Measurements from ENCODE around the gene PPA1. TPM values are rescaled to one million over a fixed set of nuclear protein-coding genes. Genes with fewer than 3 reads are reported as not detected.
"Not testable (repeated sequence)": the region's sequence is repeated elsewhere in the genome, so short reads cannot be mapped to it uniquely, and the experiment has no call there.

PPA1 gene
- total and polyA plus RNA-seq, 4 donors: 66.7 to 222 (median 89.9) TPM

DNA sequence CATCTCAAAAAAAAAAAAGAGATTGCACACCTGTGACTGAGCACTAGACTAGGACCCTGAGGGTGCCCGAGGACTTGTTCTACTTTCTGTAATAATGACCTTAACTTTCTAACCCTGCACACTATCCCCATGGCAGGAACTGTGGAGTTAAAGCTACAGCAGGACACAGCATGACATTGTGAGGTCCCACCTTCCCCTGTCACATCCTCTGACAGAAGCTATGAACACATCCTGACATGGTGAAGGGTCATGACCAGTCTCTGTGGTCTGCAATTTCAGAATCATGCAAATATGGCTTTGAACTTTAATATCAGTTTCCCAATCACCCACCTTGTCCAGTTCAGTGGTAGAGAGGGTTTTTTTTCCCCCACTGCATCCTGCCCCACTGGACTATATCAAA, 44.5 kb downstream of the PPA1 start:
- WGBS, 2 donors: 85 to 88% methylated on average over 1 of the region's 1 CpG
- DNase-seq: no peak
- no peaks in the 10 kb centered on the region for H3K9me3 ChIP-seq (ENCODE audit: control insufficient read depth, low read length)
- H3K27me3 ChIP-seq (ENCODE audit: control insufficient read depth in 1 of 2, insufficient read depth in 2 of 2, low read length in 1 of 2): no peaks in the 10 kb centered on the region
- intact Hi-C loops (cut with DNase I): no loop called here
- H3K4me1 ChIP-seq (ENCODE audit: control insufficient read depth in 1 of 2, insufficient read depth in 2 of 2, low read length in 2 of 2): no peaks in the 10 kb centered on the region
- ATAC-seq (ENCODE audit: low FRiP score): no peak
- H3K36me3 ChIP-seq (ENCODE audit: control insufficient read depth in 1 of 2, insufficient read depth in 2 of 2, low read length in 1 of 2): no peaks in the 10 kb centered on the region
- no peak overlapping the region for H3K4me3 ChIP-seq (ENCODE audit: low read length in 2 of 2)
- no peak overlapping the region for H3K27ac ChIP-seq (ENCODE audit: low read depth in 1 of 2, low read length in 2 of 2)

DNA sequence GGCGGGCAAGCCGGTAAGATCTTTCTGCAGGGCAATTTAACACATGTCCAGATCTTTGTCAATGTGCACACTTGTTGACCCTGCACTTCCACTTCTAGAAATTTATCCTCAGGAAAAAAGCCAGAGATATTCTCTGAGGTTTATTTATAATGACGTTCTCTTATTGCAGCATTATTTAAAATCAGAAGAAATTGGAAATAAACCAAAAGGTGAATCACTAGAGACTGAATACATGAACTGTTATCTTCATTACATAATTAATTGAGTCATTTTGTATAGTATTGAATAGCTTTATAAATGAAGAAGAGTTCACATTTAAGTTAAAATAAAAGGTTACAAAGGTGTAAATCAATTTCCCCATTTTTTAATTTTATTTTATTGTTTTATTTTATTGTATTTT, 46.7 kb downstream of the PPA1 start:
- 79 to 80% methylated on average over 3 of the region's 3 CpGs for WGBS, 2 donors
- DNase-seq (no peak), ATAC-seq (ENCODE audit: low FRiP score) (no peak)
- Histone ChIP-seq H3K4me3 (ENCODE audit: low read length in 2 of 2) (no peak overlapping the region), H3K4me1 (ENCODE audit: control insufficient read depth in 1 of 2, insufficient read depth in 2 of 2, low read length in 2 of 2) (no peaks in the 10 kb centered on the region), H3K9me3 (ENCODE audit: control insufficient read depth, low read length) (no peaks in the 10 kb centered on the region), H3K27ac (ENCODE audit: low read depth in 1 of 2, low read length in 2 of 2) (no peak overlapping the region), H3K36me3 (ENCODE audit: control insufficient read depth in 1 of 2, insufficient read depth in 2 of 2, low read length in 1 of 2) (no peaks in the 10 kb centered on the region), H3K27me3 (ENCODE audit: control insufficient read depth in 1 of 2, insufficient read depth in 2 of 2, low read length in 1 of 2) (no peaks in the 10 kb centered on the region)
- intact Hi-C loops (cut with DNase I): no loop called here

DNA sequence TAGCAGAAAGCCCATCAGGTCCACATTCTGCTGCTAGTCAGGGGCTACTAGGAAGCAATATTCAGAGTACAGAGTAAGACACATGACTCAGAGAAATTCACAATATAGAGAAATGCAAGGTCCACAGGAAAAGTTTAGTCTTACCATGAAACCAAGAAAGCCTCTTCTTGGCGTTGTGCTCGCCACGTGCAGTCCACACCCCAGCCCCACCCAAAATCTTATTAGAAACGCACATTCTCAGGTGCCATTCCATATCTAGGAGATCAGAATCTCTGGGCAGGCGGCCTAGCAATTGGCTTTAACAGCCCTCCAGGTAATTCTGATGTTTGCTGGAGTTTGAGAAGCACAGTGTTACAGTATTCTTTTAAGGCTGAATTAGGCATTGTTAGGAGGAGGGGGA, 47.1 kb downstream of the PPA1 start:
- Histone ChIP-seq H3K27ac (ENCODE audit: low read depth in 1 of 2, low read length in 2 of 2) (no peak overlapping the region), H3K9me3 (ENCODE audit: control insufficient read depth, low read length) (no peaks in the 10 kb centered on the region), H3K4me3 (ENCODE audit: low read length in 2 of 2) (no peak overlapping the region), H3K4me1 (ENCODE audit: control insufficient read depth in 1 of 2, insufficient read depth in 2 of 2, low read length in 2 of 2) (no peaks in the 10 kb centered on the region), H3K27me3 (ENCODE audit: control insufficient read depth in 1 of 2, insufficient read depth in 2 of 2, low read length in 1 of 2) (no peaks in the 10 kb centered on the region), H3K36me3 (ENCODE audit: control insufficient read depth in 1 of 2, insufficient read depth in 2 of 2, low read length in 1 of 2) (no peaks in the 10 kb centered on the region)
- WGBS, 2 donors: 87 to 92% methylated on average over 5 of the region's 5 CpGs
- DNase-seq: no peak
- intact Hi-C loops (cut with DNase I): no loop called here
- ATAC-seq (ENCODE audit: low FRiP score): no peak

DNA sequence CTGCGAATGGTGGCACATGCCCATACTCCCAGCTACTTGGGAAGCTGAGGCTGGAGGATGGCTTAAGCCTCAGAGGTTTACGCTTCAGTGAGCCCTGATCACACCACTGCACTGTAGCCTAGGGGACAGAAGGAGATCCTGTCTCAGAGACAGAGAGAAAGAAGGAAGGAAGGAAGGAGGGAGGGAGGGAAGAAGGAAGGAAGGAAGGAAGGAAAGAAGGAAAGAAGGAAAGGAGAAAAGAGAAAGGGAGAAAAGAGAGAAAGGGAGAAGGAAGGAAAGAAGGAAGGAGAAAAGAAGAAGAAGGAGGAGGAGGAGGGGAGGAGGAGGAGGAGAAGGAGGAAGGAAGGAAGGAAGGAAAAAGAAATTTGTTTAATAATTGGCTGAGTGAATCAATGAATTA, 49.9 kb downstream of the PPA1 start:
- Histone ChIP-seq H3K9me3 (ENCODE audit: control insufficient read depth, low read length) (no peaks in the 10 kb centered on the region), H3K4me3 (ENCODE audit: low read length in 2 of 2) (no peak overlapping the region), H3K36me3 (ENCODE audit: control insufficient read depth in 1 of 2, insufficient read depth in 2 of 2, low read length in 1 of 2) (no peaks in the 10 kb centered on the region), H3K4me1 (ENCODE audit: control insufficient read depth in 1 of 2, insufficient read depth in 2 of 2, low read length in 2 of 2) (no peaks in the 10 kb centered on the region), H3K27me3 (ENCODE audit: control insufficient read depth in 1 of 2, insufficient read depth in 2 of 2, low read length in 1 of 2) (no peaks in the 10 kb centered on the region), H3K27ac (ENCODE audit: low read depth in 1 of 2, low read length in 2 of 2) (no peak overlapping the region)
- ATAC-seq (ENCODE audit: low FRiP score): no peak
- intact Hi-C loops (cut with DNase I): no loop called here
- WGBS, 2 donors: 75 to 81% methylated on average over 2 of the region's 2 CpGs
- DNase-seq: no peak

DNA sequence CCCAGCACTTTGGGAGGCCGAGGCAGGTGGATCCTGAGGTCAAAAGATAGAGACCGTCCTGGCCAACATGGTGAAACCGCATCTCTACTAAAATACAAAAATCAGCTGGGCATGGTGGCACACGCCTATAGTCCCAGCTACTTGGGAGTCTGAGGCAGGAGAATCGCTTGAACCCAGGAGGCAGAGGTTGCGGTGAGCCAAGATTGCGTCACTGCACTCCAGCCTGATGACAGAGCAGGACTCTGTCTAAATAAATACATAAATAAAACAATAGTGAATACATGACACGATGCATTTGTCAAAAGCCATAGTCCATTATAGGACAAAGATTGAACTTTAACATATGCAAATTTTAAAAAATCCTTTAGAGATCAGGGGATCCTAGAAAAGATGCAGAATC, 54.0 kb downstream of the PPA1 start:
- H3K36me3 ChIP-seq (ENCODE audit: control insufficient read depth in 1 of 2, insufficient read depth in 2 of 2, low read length in 1 of 2); H3K4me3 ChIP-seq (ENCODE audit: low read length in 2 of 2); H3K27me3 ChIP-seq (ENCODE audit: control insufficient read depth in 1 of 2, insufficient read depth in 2 of 2, low read length in 1 of 2); ATAC-seq (ENCODE audit: low FRiP score); H3K27ac ChIP-seq (ENCODE audit: low read depth in 1 of 2, low read length in 2 of 2); intact Hi-C loops (cut with DNase I); H3K9me3 ChIP-seq (ENCODE audit: control insufficient read depth, low read length); H3K4me1 ChIP-seq (ENCODE audit: control insufficient read depth in 1 of 2, insufficient read depth in 2 of 2, low read length in 2 of 2); DNase-seq: not testable (repeated sequence)
- 96% methylated on average over 8 of the region's 8 CpGs for WGBS, 2 donors

DNA sequence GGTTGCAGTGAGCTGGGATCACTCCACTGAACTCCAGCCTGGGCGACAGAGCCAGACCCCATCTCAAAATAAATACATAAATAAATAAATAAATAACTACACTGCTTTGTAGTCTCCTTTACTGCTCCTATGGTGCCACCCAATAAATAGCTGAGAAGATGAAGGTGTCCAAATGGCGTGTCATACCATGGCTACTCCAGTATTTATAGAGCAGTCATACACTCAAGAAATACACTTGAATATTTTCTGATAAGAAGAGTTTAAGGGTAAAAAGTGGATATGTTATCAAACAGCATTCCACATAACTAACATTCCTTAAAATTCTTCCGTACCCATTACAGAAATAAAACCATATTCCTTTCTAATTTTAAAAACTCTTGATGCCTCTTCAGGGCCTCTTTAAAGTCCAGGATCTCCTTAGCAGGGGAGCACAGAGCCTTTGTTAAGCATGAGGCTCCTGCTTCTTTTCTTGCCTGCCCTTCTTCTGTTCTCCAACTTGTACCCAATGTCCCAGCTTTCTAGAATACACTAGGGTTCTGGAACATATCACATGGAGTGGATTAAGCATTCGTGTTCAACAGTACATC, 55.0 kb downstream of the PPA1 start:
- intact Hi-C loops (cut with DNase I): no loop called here
- WGBS, 2 donors: 41 to 54% methylated on average over 4 of the region's 4 CpGs
- no peak for ATAC-seq (ENCODE audit: low FRiP score)

DNA sequence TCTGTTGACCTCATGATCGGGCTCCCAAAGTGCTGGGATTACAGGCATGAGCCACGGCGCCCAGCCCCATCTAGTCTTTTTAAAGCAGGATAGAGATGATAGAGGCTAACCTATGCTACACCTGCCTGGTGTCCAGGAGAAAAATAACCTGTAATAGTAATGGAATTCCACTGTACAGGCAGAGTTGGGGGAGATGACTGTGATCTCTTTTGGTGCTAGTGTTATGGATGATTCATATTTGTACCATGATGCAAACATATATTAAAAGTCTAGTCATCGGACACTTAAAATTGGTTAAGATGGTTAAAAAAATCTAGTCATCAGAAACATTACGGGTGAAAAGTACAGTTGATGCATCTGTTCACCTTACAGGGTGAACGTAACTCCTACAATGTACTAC, 56.8 kb downstream of the PPA1 start:
- intact Hi-C loops (cut with DNase I): no loop called here
- Histone ChIP-seq H3K36me3 (ENCODE audit: control insufficient read depth in 1 of 2, insufficient read depth in 2 of 2, low read length in 1 of 2) (no peaks in the 10 kb centered on the region), H3K4me1 (ENCODE audit: control insufficient read depth in 1 of 2, insufficient read depth in 2 of 2, low read length in 2 of 2) (no peaks in the 10 kb centered on the region), H3K27me3 (ENCODE audit: control insufficient read depth in 1 of 2, insufficient read depth in 2 of 2, low read length in 1 of 2) (no peaks in the 10 kb centered on the region), H3K9me3 (ENCODE audit: control insufficient read depth, low read length) (no peaks in the 10 kb centered on the region), H3K4me3 (ENCODE audit: low read length in 2 of 2) (no peak overlapping the region), H3K27ac (ENCODE audit: low read depth in 1 of 2, low read length in 2 of 2) (no peak overlapping the region)
- 78% methylated on average over 6 of the region's 6 CpGs for WGBS, 2 donors
- DNase-seq (no peak), ATAC-seq (ENCODE audit: low FRiP score) (no peak)

More for the DNA sequence above, 55.0 kb downstream of the PPA1 start:
- Histone ChIP-seq H3K4me1 (ENCODE audit: control insufficient read depth in 1 of 2, insufficient read depth in 2 of 2, low read length in 2 of 2) (no peaks in the 10 kb centered on the region), H3K27ac (ENCODE audit: low read depth in 1 of 2, low read length in 2 of 2) (no peak overlapping the region), H3K9me3 (ENCODE audit: control insufficient read depth, low read length) (no peaks in the 10 kb centered on the region), H3K36me3 (ENCODE audit: control insufficient read depth in 1 of 2, insufficient read depth in 2 of 2, low read length in 1 of 2) (no peaks in the 10 kb centered on the region), H3K4me3 (ENCODE audit: low read length in 2 of 2) (no peak overlapping the region), H3K27me3 (ENCODE audit: control insufficient read depth in 1 of 2, insufficient read depth in 2 of 2, low read length in 1 of 2) (no peaks in the 10 kb centered on the region)
- DNase-seq: no peak

DNA sequence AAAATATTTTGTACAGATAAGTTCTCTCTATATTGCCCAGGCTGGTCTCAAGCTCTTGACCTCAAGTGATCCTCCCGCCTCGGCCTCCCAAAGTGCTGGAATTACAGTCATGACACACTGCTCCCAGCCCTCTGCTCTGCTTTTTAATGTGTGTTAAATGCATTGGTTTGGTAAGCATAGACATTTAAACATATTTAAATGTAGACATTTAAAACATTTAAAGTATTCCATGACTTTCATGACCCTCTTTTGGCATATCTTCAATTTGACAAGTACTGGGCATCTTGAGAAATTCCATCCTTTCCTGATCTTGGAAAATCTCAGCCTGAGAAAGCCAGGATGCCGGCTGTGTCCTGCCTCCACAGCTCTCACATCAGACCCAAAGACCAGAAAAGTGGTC, 57.7 kb downstream of the PPA1 start:
- Histone ChIP-seq H3K4me1 (ENCODE audit: control insufficient read depth in 1 of 2, insufficient read depth in 2 of 2, low read length in 2 of 2) (no peaks in the 10 kb centered on the region), H3K36me3 (ENCODE audit: control insufficient read depth in 1 of 2, insufficient read depth in 2 of 2, low read length in 1 of 2) (no peaks in the 10 kb centered on the region), H3K27me3 (ENCODE audit: control insufficient read depth in 1 of 2, insufficient read depth in 2 of 2, low read length in 1 of 2) (peaks cover 0 to 1% of the 10 kb centered on the region in 2 donors), H3K27ac (ENCODE audit: low read depth in 1 of 2, low read length in 2 of 2) (no peak overlapping the region), H3K4me3 (ENCODE audit: low read length in 2 of 2) (no peak overlapping the region), H3K9me3 (ENCODE audit: control insufficient read depth, low read length) (no peaks in the 10 kb centered on the region)
- intact Hi-C loops (cut with DNase I): no loop called here
- 82 to 87% methylated on average over 3 of the region's 3 CpGs for WGBS, 2 donors
- no peak for DNase-seq
- ATAC-seq (ENCODE audit: low FRiP score): no peak

DNA sequence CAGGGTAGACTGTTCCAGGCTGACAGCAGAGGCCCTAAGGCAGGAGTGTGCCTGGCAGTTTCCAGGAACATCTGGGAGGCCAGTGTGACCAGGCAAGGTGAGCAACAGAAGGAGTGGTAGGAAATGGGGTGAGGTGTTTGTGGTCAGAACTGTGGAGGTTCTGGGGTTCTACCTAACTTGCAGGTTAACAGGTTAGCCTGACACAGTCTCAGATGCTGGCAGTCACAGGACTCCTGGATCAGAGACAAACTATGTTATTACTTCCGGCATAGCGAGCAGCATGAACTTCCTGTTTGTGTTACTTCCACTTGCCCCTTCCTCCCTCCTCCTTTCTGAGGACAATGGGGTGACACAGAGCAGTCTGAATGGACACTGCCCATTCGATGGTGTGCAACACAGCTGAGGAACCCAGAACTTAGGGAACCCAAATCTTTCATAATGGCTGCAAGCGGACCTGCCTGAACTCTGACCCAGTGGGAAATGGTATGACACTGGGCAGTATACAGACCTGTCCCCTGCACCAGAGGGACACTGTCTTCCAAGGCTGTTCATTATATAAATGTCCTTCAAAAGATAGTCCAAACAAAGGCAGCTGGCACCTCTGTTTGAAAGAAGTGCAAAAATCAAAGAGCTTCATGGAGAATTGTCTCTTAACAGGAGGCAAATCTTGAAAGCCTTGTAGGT, 59.0 kb downstream of the PPA1 start:
- DNase-seq (no peak), ATAC-seq (ENCODE audit: low FRiP score) (no peak)
- Histone ChIP-seq H3K36me3 (ENCODE audit: control insufficient read depth in 1 of 2, insufficient read depth in 2 of 2, low read length in 1 of 2) (no peaks in the 10 kb centered on the region), H3K27ac (ENCODE audit: low read depth in 1 of 2, low read length in 2 of 2) (no peak overlapping the region), H3K27me3 (ENCODE audit: control insufficient read depth in 1 of 2, insufficient read depth in 2 of 2, low read length in 1 of 2) (peaks cover 0 to 1% of the 10 kb centered on the region in 2 donors), H3K9me3 (ENCODE audit: control insufficient read depth, low read length) (no peaks in the 10 kb centered on the region), H3K4me3 (ENCODE audit: low read length in 2 of 2) (no peak overlapping the region), H3K4me1 (ENCODE audit: control insufficient read depth in 1 of 2, insufficient read depth in 2 of 2, low read length in 2 of 2) (no peaks in the 10 kb centered on the region)
- WGBS, 2 donors: 48 to 56% methylated on average over 4 of the region's 4 CpGs
- intact Hi-C loops (cut with DNase I): no loop called here

Data from aorta (tissue), 5 donors.